Activated T-cell treated with anti-CD3 and anti-CD28 coated beads for 1 hour (primary cell): ENCODE data around the gene PNPLA2.

Experiments
- DNase-seq: peaks from one replicate; pipeline ENCODE4 v3.0.0-alpha.2; 2020; ENCODE audit warnings: low read depth

The PNPLA2 gene

DNA sequence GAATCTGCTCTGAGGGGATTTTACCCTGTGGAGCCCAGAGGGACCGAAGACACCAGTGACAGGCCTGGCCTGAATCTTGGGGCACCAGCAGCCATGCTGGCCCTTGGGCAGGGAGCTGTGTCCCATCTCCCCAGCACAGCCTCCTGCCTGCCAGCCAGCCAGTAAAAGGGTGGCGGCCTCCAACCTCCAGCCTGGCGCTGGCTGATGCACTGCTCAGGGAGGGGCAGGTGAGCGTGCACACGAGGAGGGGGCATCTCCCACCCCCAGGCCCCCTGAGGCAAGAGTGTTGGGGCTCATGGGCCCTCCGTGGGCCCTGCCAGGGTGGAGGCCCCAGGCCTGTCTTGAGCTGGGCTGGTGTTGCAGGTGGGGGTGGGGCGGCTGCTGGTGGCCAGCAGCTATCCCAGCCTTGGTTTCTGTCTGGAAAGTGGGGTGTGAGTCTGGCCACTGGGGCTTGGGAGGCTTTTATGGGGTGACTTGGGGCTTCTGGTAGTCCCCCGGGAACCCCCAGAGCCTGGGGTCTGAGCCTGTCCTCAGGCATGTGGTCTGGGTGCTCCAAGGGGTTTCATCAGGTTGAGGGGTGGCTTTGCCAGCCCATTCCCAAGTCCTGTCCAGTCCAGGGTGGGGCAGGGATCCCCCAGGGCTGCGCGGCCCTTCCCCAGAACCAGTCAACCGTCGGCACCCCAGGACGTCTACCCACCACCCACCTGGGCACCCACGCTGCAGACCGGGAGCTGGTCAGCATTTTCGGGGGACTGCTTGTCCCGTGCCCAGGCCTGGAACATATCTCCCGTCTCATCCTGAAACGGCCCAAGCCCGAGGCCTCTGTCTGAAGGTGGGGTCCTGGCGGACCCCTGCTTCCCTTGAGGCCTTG, 41.8 kb downstream of the PNPLA2 start:
- no peak for DNase-seq

DNA sequence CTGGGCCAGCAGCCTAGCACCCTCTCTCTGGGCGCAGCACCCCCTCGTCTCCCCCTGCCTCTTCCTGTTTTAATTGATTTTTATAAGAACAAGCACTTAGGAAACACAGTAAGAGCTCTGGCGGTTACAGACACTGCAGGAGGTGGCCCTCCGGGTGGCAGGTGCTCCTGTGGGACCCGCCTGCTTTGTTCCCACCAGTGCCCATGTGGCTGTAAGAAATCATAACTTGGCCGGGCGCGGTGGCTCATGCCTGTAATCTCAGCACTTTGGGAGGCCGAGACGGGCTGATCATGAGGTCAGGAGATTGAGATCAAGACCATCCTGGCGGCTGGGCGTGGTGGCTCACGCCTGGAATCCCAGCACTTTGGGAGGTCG, 42.4 kb downstream of the PNPLA2 start:
- DNase-seq, result no peak

GRCh38 chr11:862081-862661, 43.5 kb downstream of the PNPLA2 start:
- no peak for DNase-seq

- no peak for DNase-seq
Measured at GRCh38 chr11:862696-863022, 43.9 kb downstream of the PNPLA2 start.

DNA sequence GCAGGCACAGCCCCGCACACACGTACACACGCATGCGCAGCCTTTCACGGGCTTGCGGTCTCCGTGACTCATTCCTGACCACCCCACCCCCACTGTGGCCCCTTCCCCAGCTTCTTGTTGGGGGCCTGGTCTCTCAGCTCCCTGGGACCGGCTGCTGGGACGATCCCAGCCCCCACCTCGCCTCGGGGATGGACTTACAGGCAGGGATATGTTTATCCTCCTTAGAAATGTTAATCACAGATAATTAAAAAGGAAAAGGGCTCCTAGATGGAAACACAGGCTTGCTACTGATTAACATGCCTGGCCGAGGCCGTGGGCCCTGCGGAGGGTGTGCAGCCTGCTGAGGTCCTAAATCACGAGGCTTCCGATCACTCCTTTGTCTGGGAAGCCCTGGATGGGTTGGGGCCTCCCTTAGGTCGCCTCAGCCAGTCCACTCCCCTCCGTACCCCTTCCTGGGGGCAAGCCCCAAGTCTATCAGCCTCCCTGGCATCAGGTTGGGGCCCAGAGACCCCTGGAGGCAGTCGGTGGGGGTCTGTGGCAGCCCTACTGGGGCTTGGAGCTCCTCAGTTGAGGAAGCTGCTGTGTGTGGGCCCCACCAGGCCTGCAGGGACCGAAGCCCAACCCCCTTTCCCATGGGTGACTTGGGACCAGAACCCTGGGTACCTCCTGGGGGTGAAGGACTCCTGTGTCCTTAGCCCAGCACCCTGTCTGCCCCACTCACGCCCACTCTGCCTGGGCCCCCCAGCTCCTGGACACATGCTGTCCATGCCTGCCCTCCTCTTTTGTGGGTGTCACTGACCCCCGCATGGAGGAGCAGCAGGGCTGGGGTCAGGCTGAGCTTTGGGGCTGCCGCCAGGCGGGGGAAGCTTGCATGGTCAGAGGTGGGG, 44.6 kb downstream of the PNPLA2 start:
- DNase-seq, result no peak

GRCh38 chr11:863910-864827, 45.5 kb downstream of the PNPLA2 start:
- DNase-seq, result no peak

DNA sequence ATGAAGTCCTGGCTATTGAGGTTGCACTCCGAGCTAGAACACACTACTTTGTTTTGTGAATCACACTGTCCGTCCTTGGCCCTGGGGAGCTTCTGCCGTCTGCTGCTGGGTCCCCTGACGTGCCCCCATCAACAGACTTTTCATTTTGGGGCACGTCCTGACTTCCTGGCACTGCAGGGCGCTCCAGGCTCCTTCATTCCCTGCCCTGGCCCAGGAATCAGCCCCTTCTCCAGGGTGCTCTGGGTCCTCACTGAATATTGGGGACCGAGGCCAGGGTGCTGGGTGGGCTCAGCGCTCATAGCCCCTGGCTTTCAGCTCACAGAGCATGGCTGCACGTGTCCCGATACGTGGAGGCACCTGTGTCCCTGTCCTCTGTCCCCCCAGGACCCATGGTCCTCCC, 46.2 kb downstream of the PNPLA2 start:
- no peak for DNase-seq

- DNase-seq, result no peak
Measured at GRCh38 chr11:865462-866430, 47.0 kb downstream of the PNPLA2 start.

DNA sequence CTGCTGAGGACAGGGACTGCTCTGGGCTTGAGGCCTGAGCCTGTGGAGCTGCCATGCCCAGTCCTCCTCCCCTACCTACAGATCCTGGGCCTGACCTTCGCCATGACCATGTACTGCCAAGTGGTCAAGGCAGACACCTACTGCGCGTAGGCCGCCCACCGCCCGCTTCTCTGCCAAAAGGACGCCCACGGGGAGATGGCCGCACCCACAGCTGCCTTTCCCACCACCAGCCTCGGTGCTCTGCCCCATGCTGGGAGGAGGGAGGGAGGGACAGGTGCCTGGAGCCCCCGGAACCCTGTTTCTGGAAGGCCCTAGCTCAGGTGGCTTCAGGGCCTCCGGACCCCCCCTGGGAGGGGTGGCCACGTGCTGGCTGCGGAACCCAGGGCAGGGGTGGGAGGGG, 47.8 kb downstream of the PNPLA2 start:
- DNase-seq, result no peak

DNA sequence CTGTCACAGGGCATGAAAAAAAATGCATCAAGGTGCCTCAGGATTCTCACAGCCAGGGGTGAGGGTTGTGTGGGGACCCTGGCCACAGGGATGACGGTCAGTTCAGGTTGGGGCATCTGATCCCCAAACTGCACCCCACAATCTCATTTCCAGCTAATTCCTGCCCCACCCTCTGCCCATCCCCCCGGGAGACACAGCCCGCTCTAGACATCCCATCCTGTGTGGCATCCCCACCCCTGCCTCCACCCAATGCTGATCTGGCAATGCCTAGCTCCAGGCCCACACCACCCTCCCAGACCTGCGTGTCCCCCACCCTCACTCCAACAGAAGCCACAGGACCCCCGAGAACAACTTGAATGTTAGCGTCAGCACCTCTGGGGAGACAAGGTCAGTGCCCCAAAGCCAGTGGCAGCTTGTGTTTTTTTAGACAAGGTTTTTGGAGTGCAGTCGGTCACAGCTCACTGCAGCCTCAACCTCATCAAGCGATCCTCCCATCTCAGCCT, 49.2 kb downstream of the PNPLA2 start:
- no peak for DNase-seq

- DNase-seq, result no peak
Measured at GRCh38 chr11:868394-868793, 49.7 kb downstream of the PNPLA2 start.

DNA sequence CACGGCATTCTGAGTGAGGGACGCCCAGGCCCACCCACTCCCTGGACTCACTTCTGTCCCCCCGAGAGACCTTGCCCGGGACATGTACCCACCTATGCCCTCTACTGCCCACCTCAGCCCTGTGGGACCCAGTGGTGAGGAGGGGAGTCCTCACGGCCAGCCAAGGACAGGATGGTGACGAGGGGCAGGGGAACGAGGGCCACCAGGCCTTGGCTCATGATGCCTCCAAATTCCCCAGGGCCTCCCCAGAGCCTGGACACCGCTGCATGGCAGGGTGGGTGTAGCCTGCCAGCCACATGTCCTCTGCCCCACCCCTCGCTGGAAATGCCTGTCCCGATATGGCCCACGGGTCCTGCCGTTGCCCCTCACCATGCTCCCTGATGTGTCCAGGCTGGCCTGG, 50.1 kb downstream of the PNPLA2 start:
- DNase-seq, result no peak

DNA sequence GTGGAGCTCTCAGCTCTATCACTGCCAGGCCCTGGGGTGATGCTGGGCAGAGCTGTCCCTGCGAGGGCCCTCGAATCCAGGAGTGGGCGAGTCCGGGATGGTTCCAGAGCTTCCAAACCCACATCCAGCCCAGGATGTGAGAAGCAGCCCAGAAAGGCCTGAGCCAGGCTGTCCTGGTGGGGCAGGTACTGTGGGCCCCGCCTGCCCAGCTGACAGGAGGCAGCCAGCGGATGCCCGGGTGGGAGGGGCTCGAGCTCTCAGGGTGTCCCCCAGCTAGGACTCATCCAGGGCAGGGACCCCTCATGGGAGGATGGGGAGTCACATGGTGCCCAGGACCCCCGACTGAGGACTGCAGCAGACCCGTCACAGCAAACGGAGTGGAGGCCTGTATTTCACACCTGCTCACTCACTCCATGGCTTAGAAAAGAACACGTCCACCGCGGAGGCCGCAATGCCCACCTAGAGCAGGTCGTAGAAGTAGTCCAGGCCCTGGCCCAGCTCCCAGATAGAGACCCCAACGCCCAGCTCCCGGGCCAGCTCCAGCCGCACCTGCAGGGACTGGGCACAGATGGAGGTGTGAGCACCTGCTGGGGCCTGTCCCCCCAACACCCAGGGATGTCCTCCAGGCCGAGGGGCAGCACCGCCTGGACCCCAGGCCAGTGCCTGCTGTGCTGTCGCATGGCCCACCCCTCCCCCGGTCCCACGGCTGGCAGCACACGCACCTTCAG, 50.8 kb downstream of the PNPLA2 start:
- DNase-seq, result no peak

- DNase-seq, result no peak
Measured at GRCh38 chr11:870127-870413, 51.4 kb downstream of the PNPLA2 start.

DNA sequence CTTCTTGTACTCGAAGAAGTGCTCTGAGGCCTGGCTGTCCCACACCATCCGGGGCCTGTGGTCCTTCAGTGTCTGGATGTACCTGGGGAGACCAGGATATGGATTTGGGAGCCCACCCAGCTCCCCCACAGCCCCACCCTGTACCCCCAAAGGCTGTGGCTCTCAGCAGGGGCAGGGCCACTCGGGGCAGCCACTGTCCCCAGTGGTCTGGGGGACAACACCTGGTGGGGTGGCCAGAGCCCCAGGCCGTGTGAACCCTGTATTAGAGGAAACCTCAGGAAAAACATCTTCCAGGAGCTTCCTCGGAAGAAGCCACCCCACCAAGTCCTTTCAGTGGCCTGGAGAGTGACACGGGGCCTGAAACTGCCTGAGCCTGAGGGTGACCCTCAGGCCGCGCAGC, 51.7 kb downstream of the PNPLA2 start:
- no peak for DNase-seq

DNA sequence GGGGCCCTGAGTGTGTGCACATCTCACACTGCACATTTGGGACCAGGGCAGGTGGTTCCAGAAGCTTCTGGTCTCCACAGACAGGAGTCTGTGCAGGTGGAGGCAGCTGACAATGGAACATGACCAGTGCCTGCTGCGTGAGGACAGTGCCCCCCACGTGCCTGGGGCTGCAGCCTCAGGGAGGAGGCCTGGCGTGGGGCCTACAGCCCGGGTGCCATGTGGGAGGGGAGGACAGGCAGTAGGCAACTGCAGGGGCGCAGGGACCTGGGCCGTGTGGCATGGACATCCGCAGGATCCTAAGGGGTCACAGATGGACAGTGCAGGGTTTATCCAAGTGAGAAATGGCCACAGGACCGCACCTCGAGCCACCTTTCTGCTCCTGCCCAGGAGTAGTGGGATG, 52.8 kb downstream of the PNPLA2 start:
- no peak for DNase-seq

DNA sequence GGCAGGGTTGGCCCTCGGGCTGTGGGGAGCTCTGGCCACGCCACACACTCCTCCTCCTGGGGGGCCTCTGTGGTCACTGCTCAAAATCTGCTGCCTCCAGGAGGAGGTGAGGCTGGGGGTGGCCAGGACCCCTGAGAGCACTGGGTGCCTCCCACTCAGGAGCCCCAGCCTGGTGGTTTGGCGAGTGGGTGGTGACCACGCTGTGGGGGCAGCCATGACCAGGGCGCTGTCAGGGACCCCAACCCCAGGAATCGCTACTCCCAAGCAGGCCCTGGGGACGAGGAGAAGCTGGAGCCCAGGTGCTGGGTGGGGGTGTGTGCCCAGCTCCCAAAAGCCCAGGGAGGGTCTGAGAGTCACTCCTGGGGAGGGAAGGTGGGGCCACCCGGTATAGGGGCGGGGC, 54.1 kb downstream of the PNPLA2 start:
- no peak for DNase-seq

GRCh38 chr11:873706-874105, 55.0 kb downstream of the PNPLA2 start:
- no peak for DNase-seq
